Activated T-helper 17 cell treated with anti-CD3 and anti-CD28 coated beads, Interleukin-2, amount 50 U/mL, for 72 hours (primary cell): Measurements from ENCODE around the gene KDM6B. TPM values are rescaled to one million over a fixed set of nuclear protein-coding genes. Genes with fewer than 3 reads are reported as not detected.

Source experiments
- ATAC-seq: fragments of 150-1000 bp; cut with Tn5 transposase; replicated peaks from 2 replicates; pipeline ENCODE4 v1.10.0; 2021; ENCODE audit warnings: mild to moderate bottlenecking, moderate library complexity
- H3K27ac Mint-ChIP-seq: one replicate; pipeline ENCODE4 v1.8.0; 2022; ENCODE audit warnings: mixed read lengths
- H3K27me3 Mint-ChIP-seq: one replicate; pipeline ENCODE4 v1.8.0; 2022; ENCODE audit warnings: mixed read lengths
- H3K36me3 Mint-ChIP-seq: one replicate; pipeline ENCODE4 v1.8.0; 2022; ENCODE audit warnings: low read depth, mild to moderate bottlenecking, mixed read lengths
- H3K4me1 Mint-ChIP-seq: one replicate; pipeline ENCODE4 v1.8.0; 2022; ENCODE audit warnings: mixed read lengths
- H3K4me3 Mint-ChIP-seq: one replicate; pipeline ENCODE4 v1.8.0; 2022; ENCODE audit warnings: mild to moderate bottlenecking, mixed read lengths
- H3K9me3 Mint-ChIP-seq: one replicate; pipeline ENCODE4 v1.8.0; 2022; ENCODE audit warnings: mixed read lengths
- total RNA-seq, 2 donors: library from RNA; stranded (reverse); gene quantifications; one replicate each; pipeline ENCODE4 v1.2.3, GENCODE V29; 2022

The KDM6B gene
- total RNA-seq, 2 donors from 2014 or later = 33.7 to 93.3 TPM

- H3K4me3 Mint-ChIP-seq = no peak overlapping the region
- H3K27me3 Mint-ChIP-seq = peaks cover 9% of the 10 kb centered on the region
- H3K9me3 Mint-ChIP-seq = no peaks in the 10 kb centered on the region
- H3K4me1 Mint-ChIP-seq = no peaks in the 10 kb centered on the region
- no peaks in the 10 kb centered on the region for H3K36me3 Mint-ChIP-seq
- no peak for ATAC-seq
- H3K27ac Mint-ChIP-seq = no peak overlapping the region
Measured at GRCh38 chr17:7811251-7811650, 22.8 kb upstream of the KDM6B start.

GRCh38 chr17:7814969-7815368 lies 19.0 kb upstream of the KDM6B start:
- H3K4me1 Mint-ChIP-seq = no peaks in the 10 kb centered on the region
- H3K36me3 Mint-ChIP-seq = no peaks in the 10 kb centered on the region

GRCh38 chr17:7816926-7817642 lies 16.9 kb upstream of the KDM6B start:
- ATAC-seq = no peak
- Mint-ChIP-seq H3K9me3 (no peaks in the 10 kb centered on the region), H3K27ac (peak overlapping the region; percentile 7), H3K4me1 (no peaks in the 10 kb centered on the region), H3K36me3 (no peaks in the 10 kb centered on the region), H3K4me3 (no peak overlapping the region), H3K27me3 (no peaks in the 10 kb centered on the region)

More at GRCh38 chr17:7814969-7815368, 19.0 kb upstream of the KDM6B start:
- ATAC-seq = no peak
- no peaks in the 10 kb centered on the region for H3K9me3 Mint-ChIP-seq
- H3K4me3 Mint-ChIP-seq = no peak overlapping the region
- no peaks in the 10 kb centered on the region for H3K27me3 Mint-ChIP-seq
- H3K27ac Mint-ChIP-seq = no peak overlapping the region

GRCh38 chr17:7817643-7817964 lies 16.4 kb upstream of the KDM6B start:
- H3K27ac Mint-ChIP-seq = no peak overlapping the region
- no peaks in the 10 kb centered on the region for H3K36me3 Mint-ChIP-seq
- H3K9me3 Mint-ChIP-seq = no peaks in the 10 kb centered on the region
- no peak overlapping the region for H3K4me3 Mint-ChIP-seq
- H3K4me1 Mint-ChIP-seq = no peaks in the 10 kb centered on the region
- ATAC-seq = no peak
- no peaks in the 10 kb centered on the region for H3K27me3 Mint-ChIP-seq

- H3K9me3 Mint-ChIP-seq = no peaks in the 10 kb centered on the region
- no peaks in the 10 kb centered on the region for H3K4me1 Mint-ChIP-seq
- no peaks in the 10 kb centered on the region for H3K27me3 Mint-ChIP-seq
- no peak overlapping the region for H3K27ac Mint-ChIP-seq
- H3K4me3 Mint-ChIP-seq = no peak overlapping the region
- no peak for ATAC-seq
- H3K36me3 Mint-ChIP-seq = no peaks in the 10 kb centered on the region
Measured at GRCh38 chr17:7818026-7818425, 16.0 kb upstream of the KDM6B start.

DNA sequence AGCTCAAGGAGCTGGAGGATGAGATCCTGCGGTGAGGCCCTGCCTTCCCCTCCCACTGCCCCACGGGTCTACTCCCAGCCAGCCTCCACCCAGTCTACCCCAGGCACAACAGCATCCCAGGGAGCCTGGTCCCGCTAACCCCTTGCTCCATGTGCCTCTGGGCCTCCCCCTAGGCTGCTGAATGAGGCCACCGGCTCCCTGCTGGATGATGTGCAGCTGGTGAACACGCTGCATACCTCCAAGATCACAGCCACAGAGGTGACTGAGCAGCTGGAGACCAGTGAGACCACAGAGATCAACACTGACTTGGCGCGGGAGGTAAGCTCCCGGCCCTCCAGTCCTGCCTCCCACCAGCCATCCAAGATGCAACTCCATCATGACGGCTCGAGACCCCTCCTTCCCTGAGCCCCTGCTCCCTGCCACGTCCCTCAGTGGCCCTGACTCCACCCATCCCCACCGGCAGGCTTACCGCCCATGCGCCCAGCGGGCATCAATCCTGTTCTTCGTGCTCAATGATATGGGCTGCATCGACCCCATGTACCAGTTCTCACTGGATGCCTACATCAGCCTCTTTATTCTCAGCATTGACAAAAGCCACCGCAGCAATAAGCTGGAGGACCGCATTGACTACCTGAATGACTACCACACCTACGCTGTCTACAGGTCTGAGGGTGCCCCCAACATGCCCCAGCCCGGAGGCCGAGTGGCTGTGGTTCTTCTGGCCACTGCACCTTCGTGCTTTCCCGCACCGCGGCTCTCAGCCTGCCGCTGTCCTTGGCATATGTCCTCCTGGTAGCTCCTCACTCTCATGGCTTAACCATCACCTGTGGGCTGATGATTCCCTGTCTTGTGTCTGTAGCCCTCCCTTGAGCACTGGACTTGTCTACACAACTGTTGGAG lies 15.0 kb upstream of the KDM6B start:
- Mint-ChIP-seq H3K4me3 (no peak overlapping the region), H3K36me3 (no peaks in the 10 kb centered on the region), H3K27me3 (peaks cover 3% of the 10 kb centered on the region), H3K4me1 (no peaks in the 10 kb centered on the region), H3K27ac (no peak overlapping the region), H3K9me3 (no peaks in the 10 kb centered on the region)
- ATAC-seq = no peak

- no peak overlapping the region for H3K27ac Mint-ChIP-seq
- no peaks in the 10 kb centered on the region for H3K4me1 Mint-ChIP-seq
- no peaks in the 10 kb centered on the region for H3K9me3 Mint-ChIP-seq
- ATAC-seq = no peak
- H3K4me3 Mint-ChIP-seq = no peak overlapping the region
- H3K27me3 Mint-ChIP-seq = peaks cover 4% of the 10 kb centered on the region
- no peaks in the 10 kb centered on the region for H3K36me3 Mint-ChIP-seq
Measured at GRCh38 chr17:7820231-7820630, 13.8 kb upstream of the KDM6B start.

DNA sequence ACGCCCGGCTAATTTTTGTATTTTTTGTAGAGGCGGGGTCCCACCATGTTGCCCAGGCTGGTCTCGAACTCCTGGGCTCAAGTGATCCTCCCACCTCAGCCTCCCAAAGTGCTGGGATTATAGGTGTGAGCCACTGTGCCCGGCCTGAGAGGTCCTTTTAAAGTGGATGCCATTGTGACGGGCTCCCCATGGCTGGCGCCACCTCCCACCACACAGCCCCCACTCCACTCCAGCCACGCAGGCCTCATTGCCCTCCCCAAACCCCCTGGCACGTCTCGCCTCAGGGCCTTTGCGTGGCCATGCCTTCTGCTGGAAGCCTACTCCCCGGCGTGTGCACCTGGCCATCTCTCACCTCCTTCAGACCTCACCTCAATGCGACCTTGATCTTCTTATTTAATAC lies 11.9 kb upstream of the KDM6B start:
- H3K27ac Mint-ChIP-seq = no peak overlapping the region
- no peaks in the 10 kb centered on the region for H3K4me1 Mint-ChIP-seq
- no peaks in the 10 kb centered on the region for H3K36me3 Mint-ChIP-seq
- ATAC-seq = no peak
- H3K27me3 Mint-ChIP-seq = peaks cover 4% of the 10 kb centered on the region
- no peaks in the 10 kb centered on the region for H3K9me3 Mint-ChIP-seq
- no peak overlapping the region for H3K4me3 Mint-ChIP-seq

DNA sequence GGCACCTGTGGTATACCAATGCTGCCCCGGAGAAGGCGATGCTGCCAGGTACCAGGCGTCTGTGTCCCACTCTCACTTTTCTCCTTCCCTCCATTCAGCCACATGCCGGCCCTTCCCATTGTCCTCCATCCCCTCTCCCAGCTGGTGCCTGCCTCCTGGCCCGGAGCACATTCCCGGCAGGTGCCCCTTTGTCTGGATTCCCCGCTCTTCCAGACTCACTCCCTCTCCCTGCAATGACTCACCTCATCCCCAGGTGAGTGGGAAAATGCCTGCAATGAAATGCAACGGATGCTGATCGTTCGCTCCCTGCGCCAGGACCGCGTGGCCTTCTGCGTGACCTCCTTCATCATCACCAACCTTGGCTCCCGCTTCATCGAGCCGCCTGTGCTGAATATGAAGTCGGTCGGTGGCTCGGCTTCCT lies 10.4 kb upstream of the KDM6B start:
- Mint-ChIP-seq H3K4me3 (no peak overlapping the region), H3K27me3 (peaks cover 4% of the 10 kb centered on the region), H3K4me1 (no peaks in the 10 kb centered on the region), H3K9me3 (no peaks in the 10 kb centered on the region), H3K36me3 (no peaks in the 10 kb centered on the region), H3K27ac (no peak overlapping the region)
- no peak for ATAC-seq

DNA sequence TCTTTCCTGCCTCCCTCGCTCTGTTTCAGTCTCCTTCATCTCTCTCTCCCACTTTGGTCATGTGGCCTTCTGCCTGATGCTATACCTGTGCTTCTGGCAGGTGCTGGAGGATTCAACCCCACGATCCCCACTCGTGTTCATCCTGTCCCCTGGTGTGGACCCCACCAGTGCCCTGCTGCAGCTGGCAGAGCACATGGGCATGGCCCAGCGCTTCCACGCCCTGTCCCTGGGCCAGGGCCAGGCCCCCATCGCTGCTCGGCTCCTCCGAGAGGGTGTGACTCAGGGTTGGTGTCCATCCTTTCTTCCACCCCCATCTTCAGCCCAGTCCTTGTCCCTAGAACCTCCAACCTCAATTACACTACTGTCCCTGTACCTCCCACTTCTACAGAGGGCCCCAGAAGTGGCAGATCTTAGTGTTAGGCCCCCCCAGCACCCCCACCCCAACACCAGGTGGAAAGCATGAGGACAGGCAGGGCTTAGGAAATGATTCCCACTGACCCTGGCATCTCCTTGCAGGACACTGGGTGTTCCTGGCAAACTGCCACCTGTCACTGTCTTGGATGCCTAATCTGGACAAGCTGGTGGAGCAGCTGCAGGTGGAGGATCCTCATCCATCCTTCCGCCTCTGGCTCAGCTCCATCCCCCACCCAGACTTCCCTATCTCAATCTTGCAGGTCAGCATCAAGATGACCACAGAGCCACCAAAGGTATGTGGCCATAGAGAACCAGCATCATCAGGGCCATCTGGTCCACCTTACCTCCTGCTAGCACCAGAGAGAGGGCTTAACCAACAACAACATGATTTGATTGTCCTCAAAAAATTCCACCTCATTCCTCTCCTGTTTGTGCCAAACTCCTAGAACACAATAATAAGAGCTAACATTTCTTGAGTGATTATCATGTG lies 9.7 kb upstream of the KDM6B start:
- H3K4me3 Mint-ChIP-seq = no peak overlapping the region
- H3K4me1 Mint-ChIP-seq = no peaks in the 10 kb centered on the region
- no peak for ATAC-seq
- no peak overlapping the region for H3K27ac Mint-ChIP-seq
- no peaks in the 10 kb centered on the region for H3K9me3 Mint-ChIP-seq
- H3K36me3 Mint-ChIP-seq = no peaks in the 10 kb centered on the region
- peaks cover 4% of the 10 kb centered on the region for H3K27me3 Mint-ChIP-seq

DNA sequence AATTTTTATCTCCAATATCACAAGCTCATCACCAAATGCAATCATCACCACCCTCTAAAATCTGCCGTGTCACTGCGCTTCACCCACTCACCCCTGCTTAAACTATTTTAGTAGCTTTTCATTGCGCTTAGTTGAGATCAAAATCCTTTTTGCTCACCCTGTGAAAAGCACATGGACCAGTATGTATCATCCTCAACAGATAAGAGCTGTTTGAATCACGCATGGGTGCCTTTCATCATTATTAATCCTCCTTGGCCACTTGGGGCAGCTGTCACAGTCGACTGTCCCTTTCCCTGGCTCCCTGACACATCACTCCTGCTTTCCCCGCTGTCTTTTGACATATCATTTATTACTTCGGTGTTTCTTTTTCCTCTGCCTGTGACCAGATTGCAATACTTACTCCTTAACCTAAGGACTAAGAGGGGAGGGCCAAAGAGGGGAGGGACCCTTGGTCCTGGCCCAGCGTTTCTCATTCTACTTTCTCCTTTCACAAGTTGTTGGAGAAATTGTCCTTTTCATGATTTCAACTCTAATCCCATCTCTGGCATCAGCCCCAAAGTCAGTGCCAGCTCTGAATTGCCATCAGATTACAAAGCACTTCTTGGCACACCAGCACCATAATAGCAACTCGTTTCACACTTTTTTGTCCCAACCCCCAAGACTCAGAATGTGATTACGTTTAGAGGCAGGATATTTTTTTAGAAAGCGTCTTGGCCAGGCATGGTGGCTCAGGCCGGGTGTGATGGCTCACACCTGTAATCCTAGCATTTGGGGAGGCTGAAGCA lies 8.6 kb upstream of the KDM6B start:
- H3K36me3 Mint-ChIP-seq = no peaks in the 10 kb centered on the region
- peak; percentile 19 for ATAC-seq
- peak overlapping the region; percentile 1 for H3K27ac Mint-ChIP-seq
- H3K9me3 Mint-ChIP-seq = no peaks in the 10 kb centered on the region
- no peaks in the 10 kb centered on the region for H3K4me1 Mint-ChIP-seq
- H3K4me3 Mint-ChIP-seq = no peak overlapping the region
- peaks cover 4% of the 10 kb centered on the region for H3K27me3 Mint-ChIP-seq

GRCh38 chr17:7830616-7831015 lies 3.4 kb upstream of the KDM6B start:
- H3K9me3 Mint-ChIP-seq = no peaks in the 10 kb centered on the region
- no peak for ATAC-seq
- H3K27me3 Mint-ChIP-seq = no peaks in the 10 kb centered on the region
- no peak overlapping the region for H3K27ac Mint-ChIP-seq
- H3K4me3 Mint-ChIP-seq = no peak overlapping the region
- peaks cover 5% of the 10 kb centered on the region for H3K4me1 Mint-ChIP-seq
- H3K36me3 Mint-ChIP-seq = peaks cover 10% of the 10 kb centered on the region

GRCh38 chr17:7831233-7831632 lies 2.8 kb upstream of the KDM6B start:
- ATAC-seq = no peak
- H3K4me1 Mint-ChIP-seq = peaks cover 5% of the 10 kb centered on the region
- H3K9me3 Mint-ChIP-seq = no peaks in the 10 kb centered on the region
- peaks cover 14% of the 10 kb centered on the region for H3K36me3 Mint-ChIP-seq
- no peaks in the 10 kb centered on the region for H3K27me3 Mint-ChIP-seq
- no peak overlapping the region for H3K4me3 Mint-ChIP-seq
- no peak overlapping the region for H3K27ac Mint-ChIP-seq

DNA sequence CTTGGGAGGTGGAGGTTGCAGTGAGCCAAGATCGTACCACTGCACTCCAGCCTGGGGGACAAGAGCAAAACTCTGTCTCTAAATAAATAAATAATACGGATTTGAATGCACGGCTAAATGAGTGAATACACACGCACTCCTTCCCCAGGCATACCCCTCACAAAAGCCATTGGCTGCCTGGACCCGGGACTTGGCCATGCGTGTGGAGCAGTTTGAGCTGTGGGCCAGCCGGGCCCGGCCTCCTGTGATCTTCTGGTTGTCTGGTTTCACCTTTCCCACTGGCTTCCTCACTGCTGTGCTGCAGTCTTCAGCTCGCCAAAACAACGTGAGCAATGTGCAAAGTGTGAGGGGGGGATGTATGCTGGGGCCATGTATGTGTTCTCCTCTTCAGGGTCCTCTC lies 1.6 kb upstream of the KDM6B start:
- no peaks in the 10 kb centered on the region for H3K27me3 Mint-ChIP-seq
- no peak overlapping the region for H3K4me3 Mint-ChIP-seq
- no peaks in the 10 kb centered on the region for H3K9me3 Mint-ChIP-seq
- ATAC-seq = no peak
- peaks cover 23% of the 10 kb centered on the region for H3K36me3 Mint-ChIP-seq
- H3K4me1 Mint-ChIP-seq = peaks cover 12% of the 10 kb centered on the region
- no peak overlapping the region for H3K27ac Mint-ChIP-seq
